Thyroid gland (tissue), 4 donors: ENCODE results near the gene ITGA8.
"Not testable (repeated sequence)": the region's sequence is repeated elsewhere in the genome, so short reads cannot be mapped to it uniquely, and the experiment has no call there.

Source experiments
- CTCF ChIP-seq, 6 experiments: fragments of 200-600 bp in 3 of 6; fragments of 450-650 bp in 3 of 6; sonication (generic) in 3 of 6; IDR thresholded peaks; one replicate each; pipeline ENCODE4 v1.5.1; 2016 to 2019; ENCODE audit warnings: antibody characterized with exemption in 6 of 6, mild to moderate bottlenecking in 2 of 6, inconsistent platforms in 1 of 6, moderate library complexity in 1 of 6
- POLR2A ChIP-seq, 2 donors: fragments of 450-650 bp; IDR thresholded peaks; one replicate each; pipeline ENCODE4 v1.6.1; 2017; ENCODE audit warnings: antibody characterized with exemption in 2 of 2, mild to moderate bottlenecking in 2 of 2, moderate library complexity in 1 of 2

DNA sequence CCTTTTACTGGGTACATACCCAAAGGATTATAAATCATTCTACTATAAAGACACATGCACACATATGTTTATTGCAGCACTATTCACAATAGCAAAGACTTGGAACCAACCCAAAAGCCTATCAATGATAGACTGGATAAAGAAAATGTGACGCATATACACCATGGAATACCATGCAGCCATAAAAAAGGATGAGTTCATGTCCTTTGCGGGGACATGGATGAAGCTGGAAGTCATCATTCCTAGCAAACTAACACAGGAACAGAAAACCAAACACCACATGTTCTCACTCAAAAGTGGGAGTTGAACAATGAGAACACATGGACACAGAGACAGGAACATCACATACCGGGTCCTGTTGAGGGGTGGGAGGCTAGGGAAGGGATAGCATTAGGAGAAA is 88.5 kb downstream of the ITGA8 start:
- not testable (repeated sequence) for TF ChIP-seq CTCF, POLR2A (IDR thresholded peaks at IDR 0.05)
